ENCODE data around the gene ABCA7. TPM values are rescaled to one million over a fixed set of nuclear protein-coding genes. Genes with fewer than 3 reads are reported as not detected.
"Not testable (repeated sequence)": the region's sequence is repeated elsewhere in the genome, so short reads cannot be mapped to it uniquely, and the experiment has no call there.

Gene ABCA7
- total RNA-seq, 3 donors from 2014 or later: 23.5 to 25.6 (median 25.6) TPM

DNA sequence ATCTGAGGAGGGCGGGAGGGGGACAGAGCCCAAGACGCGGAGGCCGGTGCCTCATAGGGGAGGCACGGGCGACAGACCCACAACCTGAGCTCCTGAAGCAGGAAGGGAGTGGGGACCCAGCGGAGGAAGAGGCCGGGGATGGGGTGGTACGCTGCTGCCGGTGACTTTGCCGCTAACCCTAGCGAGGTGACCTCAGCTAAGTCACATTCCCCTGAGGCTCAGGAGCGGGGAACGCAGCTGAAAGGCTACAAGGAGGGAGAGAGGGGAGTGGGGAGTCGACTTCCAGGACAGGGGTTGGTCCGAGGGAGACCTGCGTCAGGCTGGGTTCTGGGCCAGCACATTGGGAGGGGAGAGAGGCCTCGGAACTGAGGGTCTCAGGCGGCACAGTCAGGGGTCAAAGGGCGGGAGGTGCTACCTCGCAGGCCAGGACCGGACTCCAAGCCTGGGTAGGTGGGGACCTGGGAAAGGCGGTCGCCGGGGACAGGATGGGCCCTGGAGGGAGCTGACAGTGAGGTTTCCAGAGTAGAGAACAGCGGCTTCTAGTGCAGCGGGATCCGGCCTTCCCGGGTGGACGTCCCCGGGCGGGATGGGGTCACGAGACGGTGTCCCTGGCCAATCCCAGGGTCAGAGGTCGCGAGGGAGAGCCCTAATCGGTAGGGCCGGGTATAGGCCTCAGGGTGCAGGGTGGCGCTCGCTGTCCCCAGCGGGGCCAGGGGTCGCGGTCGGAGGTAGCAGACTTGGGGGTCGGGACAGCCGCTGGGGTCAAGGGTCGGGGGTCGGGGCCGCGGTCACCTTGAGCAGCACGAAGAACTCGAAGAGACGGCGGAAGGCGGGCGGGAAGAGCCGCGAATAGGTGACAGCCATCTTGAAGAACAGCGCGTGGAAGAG is 19.7 kb upstream of the ABCA7 start:
- H3K36me3 ChIP-seq (ENCODE audit: low read depth): no peaks in the 10 kb centered on the region
- intact Hi-C loops (cut with DNase I, micrococcal nuclease): no loop called here
- TF ChIP-seq, protein P1, sequence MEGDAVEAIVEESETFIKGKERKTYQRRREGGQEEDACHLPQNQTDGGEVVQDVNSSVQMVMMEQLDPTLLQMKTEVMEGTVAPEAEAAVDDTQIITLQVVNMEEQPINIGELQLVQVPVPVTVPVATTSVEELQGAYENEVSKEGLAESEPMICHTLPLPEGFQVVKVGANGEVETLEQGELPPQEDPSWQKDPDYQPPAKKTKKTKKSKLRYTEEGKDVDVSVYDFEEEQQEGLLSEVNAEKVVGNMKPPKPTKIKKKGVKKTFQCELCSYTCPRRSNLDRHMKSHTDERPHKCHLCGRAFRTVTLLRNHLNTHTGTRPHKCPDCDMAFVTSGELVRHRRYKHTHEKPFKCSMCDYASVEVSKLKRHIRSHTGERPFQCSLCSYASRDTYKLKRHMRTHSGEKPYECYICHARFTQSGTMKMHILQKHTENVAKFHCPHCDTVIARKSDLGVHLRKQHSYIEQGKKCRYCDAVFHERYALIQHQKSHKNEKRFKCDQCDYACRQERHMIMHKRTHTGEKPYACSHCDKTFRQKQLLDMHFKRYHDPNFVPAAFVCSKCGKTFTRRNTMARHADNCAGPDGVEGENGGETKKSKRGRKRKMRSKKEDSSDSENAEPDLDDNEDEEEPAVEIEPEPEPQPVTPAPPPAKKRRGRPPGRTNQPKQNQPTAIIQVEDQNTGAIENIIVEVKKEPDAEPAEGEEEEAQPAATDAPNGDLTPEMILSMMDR (IDR thresholded peaks at IDR 0.05): no peak
- DNase-seq (peak; percentile 57 to 84 (median 71)), ATAC-seq (no peak)
- H3K9me3 ChIP-seq: no peaks in the 10 kb centered on the region
- H3K4me1 ChIP-seq (ENCODE audit: low read depth): peaks cover 47% of the 10 kb centered on the region
- peak overlapping the region; percentile 91 for H3K4me3 ChIP-seq

DNA sequence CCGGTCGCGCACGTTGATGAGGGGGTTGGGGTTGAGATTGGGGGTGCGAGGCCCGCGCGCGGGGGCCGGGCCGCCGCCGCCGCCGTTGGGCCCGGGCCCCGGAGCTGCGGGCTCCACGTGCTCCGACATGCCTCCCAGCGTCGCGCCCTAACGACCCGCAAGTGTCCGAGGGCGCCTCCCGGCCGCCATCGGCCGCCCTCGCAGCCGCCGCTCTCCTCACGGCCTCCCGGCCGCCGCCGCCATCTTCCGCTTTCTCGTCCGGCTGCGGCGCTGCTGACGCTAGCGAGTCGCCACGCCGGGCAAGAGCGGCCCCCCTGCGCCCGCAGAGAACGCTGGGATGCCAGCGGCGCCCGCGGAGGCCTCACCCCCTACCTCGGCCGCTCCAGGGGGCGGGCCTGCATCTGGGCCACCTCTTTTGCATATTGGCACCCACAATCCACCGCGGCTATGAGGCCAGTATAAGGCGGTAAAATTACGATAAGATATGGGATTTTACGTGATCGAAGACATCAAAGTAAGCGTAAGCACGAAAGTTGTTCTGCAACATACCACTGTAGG is 19.0 kb upstream of the ABCA7 start, which contains the start of gene TMEM259:
TMEM259 (minus strand) TSS at position 256 of the 558 bp plus-strand sequence; CDS start at position 129, 127 bp downstream.
- TF ChIP-seq, protein P1 (IDR thresholded peaks at IDR 0.05): peak; percentile 8
- peak within 1 kb of the TSS; percentile 91 for H3K4me3 ChIP-seq
- peaks cover 47% of the 10 kb centered on the region for H3K4me1 ChIP-seq (ENCODE audit: low read depth)
- no peaks in the 10 kb centered on the region for H3K36me3 ChIP-seq (ENCODE audit: low read depth)
- ATAC-seq (peak; percentile 90), DNase-seq (peak; percentile 97 to 98 (median 98))
- intact Hi-C loops (cut with DNase I, micrococcal nuclease): no loop called here
- no peaks in the 10 kb centered on the region for H3K9me3 ChIP-seq

DNA sequence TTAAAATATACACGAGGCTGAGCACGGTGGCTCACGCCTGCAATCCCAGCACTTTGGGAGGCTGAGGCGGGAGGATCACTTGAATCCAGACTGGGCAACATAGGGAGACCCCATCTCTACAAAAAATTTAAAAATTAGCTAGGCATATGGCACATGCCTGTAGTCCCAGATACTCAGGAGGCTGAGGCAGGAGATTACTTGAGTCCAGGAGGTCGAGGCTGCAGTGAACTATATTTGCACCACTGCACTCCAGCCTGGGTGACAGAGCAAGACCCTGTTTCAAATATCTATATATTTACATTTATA is 16.1 kb upstream of the ABCA7 start:
- H3K9me3 ChIP-seq; H3K36me3 ChIP-seq (ENCODE audit: low read depth); ATAC-seq; H3K4me3 ChIP-seq; DNase-seq; intact Hi-C loops (cut with DNase I, micrococcal nuclease): not testable (repeated sequence)
- peaks cover 25% of the 10 kb centered on the region for H3K4me1 ChIP-seq (ENCODE audit: low read depth)

DNA sequence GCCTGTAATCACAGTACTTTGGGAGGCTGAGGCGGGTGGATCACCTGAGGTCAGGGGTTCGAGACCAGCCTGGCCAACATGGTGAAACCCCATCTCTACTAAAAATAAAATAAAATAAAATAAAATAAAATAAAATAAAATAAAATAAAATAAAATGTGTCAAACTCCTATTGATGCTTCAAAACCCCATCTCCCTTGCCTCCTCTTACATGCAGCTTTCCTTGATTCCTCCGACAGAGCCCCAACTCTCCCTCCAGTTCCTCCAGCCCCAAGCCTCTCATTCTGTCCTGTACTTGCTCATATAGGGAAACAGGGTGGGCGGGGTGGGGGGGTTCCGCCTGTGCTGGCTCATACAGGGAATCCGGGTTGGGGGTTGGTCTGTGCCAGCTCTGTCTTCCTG is 14.8 kb upstream of the ABCA7 start:
- ATAC-seq; H3K9me3 ChIP-seq; intact Hi-C loops (cut with DNase I, micrococcal nuclease); H3K36me3 ChIP-seq (ENCODE audit: low read depth); DNase-seq; H3K4me3 ChIP-seq: not testable (repeated sequence)
- H3K4me1 ChIP-seq (ENCODE audit: low read depth): peaks cover 22% of the 10 kb centered on the region

DNA sequence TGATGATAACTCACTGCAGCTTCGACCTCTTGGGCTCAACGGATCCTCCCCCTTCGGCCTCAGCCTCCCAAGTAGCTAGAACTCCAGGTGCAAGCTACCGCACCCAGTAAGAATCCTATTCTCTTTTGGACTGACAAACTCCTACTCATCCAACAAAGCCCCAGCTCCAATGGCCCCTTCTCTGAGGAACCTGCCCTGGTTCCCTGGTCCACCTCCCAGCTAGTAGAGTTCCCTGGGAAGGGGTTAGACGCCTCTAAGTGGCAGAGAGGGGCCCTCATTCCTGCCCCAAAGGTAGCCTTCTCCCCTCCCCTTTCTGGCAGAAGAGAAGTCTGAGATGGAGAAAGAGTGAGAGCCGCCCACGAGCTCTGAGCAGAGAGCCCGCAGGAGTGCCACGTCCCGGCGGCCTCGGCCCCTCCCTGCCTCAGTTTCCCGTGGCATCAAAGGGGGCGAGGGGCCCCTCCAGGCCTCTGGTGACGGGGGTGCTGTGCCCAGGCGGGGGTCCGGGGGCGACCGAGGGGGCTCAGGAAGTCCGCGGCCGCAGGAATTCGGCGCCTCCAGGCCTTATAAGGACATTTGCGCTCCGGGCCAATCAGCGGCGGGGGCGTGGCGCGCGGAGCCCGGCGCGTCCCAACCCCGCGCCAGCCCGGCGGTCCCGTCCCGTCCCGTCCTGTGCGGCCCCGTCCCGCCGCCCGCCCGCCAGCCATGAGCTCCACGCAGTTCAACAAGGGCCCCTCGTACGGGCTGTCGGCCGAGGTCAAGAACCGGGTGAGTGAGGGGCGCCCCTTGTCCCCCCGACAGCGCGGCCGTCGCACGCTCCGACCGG is 13.7 kb upstream of the ABCA7 start, which contains the start of gene CNN2:
CNN2 (plus strand) TSS at position 649 of the 823 bp plus-strand sequence; CDS start at position 703, 54 bp downstream.
- DNase-seq (peak; percentile 89 to 91 (median 89)), ATAC-seq (peak; percentile 76)
- Histone ChIP-seq H3K4me1 (ENCODE audit: low read depth) (peaks cover 29% of the 10 kb centered on the region), H3K9me3 (no peaks in the 10 kb centered on the region), H3K36me3 (ENCODE audit: low read depth) (no peaks in the 10 kb centered on the region), H3K4me3 (peak within 1 kb of the TSS; percentile 81)
- intact Hi-C loops (cut with DNase I, micrococcal nuclease): no loop called here
- TF ChIP-seq, protein P1 (IDR thresholded peaks at IDR 0.05): no peak

DNA sequence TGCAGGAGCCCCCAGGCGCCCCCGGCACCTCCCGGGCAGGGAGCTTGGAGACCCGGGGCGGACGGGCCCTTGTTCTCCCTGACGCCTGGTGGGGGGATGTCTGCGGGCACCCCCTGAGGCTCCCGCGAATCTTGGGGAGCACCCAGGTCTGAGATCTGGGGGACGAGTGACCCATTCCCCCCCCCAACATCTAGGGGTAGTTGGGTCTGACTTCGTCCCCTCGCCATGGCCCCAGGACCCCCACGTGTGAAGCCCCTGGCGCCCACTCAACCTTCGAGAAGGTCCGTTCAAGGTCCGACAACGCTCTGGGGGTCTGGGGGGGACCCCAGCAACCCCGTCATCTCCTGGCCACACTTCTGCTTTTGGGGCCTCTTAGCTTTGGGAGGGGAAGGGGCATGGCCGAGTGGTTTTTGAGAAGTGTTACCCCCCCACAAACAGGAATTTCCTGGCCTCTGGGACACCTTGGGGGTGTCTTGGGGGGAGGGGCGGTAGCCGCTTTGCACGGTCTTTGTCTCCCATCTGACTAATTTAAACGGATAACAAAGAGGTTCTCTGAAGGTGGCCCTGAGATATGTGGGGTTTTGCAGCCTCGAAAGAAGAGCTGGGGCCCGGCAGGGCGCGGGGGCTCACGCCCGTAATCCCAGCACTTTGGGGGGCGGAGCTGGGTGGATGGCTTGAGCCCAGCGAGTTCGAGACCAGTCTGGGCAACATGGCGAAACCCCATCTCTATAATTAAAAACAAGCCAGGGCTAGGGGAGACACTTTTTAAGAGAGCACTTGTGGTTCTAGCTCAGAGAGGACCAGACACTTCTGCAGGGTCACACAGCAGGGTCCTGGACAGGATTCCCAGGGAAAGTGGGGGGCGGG is 12.9 kb upstream of the ABCA7 start:
- DNase-seq (peak; percentile 65 to 70 (median 67)), ATAC-seq (peak; percentile 2)
- Histone ChIP-seq H3K36me3 (ENCODE audit: low read depth) (no peaks in the 10 kb centered on the region), H3K4me3 (peak overlapping the region; percentile 81), H3K9me3 (no peaks in the 10 kb centered on the region), H3K4me1 (ENCODE audit: low read depth) (peaks cover 25% of the 10 kb centered on the region)
- TF ChIP-seq, protein P1 (IDR thresholded peaks at IDR 0.05): no peak
- intact Hi-C loops (cut with DNase I, micrococcal nuclease): no loop called here

All from mucosa of descending colon (tissue), 3 donors.